HCT116 (cell line): Measurements from ENCODE around the gene MMRN1. TPM values are rescaled to one million over a fixed set of nuclear protein-coding genes. Genes with fewer than 3 reads are reported as not detected.

Source experiments
- ATAC-seq: fragments of 200-7000 bp; cut with Tn5 transposase; 2 replicates; pipeline ENCODE4 v1.9.1; 2020; ENCODE audit warnings: mild to moderate bottlenecking, moderate library complexity
- BruUV-seq: library from RNA; stranded (reverse); fragments of 400-500 nt; replicated peaks from 2 replicates; lab custom pipeline; 2021; lab: Mats Ljungman, UMichigan
- CTCF ChIA-PET: fragments of 300-600 bp; sonication (Branson Sonifier 250); formaldehyde crosslinking; loops from one replicate; lab custom pipeline; 2021; ENCODE audit warnings: antibody characterized with exemption; lab: Charles Lee
- POLR2A ChIA-PET: fragments of 300-600, 350-600 bp; sonication (Branson Sonifier 250); formaldehyde crosslinking; loops from one replicate; lab custom pipeline; 2021; ENCODE audit warnings: antibody characterized with exemption; lab: Charles Lee
- RAD21 ChIA-PET, 2 experiments: fragments of 300-600 bp; sonication (Branson Sonifier 250); formaldehyde crosslinking; loops; one replicate each; lab custom pipeline; 2023; ENCODE audit warnings: low total read pairs in 2 of 2; ENCODE audit not compliant: uncharacterized antibody in 2 of 2, unreplicated experiment in 2 of 2, low non-redundant PET in 1 of 2; lab: Charles Lee
- DNase-seq: peaks from one replicate; pipeline ENCODE4 v3.0.0-alpha.2; 2010; ENCODE audit warnings: low read depth, low spot score
- H2AFZ ChIP-seq: fragments of 200-600 bp; shearing (Covaris generic), sonication (generic); 2 replicates; pipeline ENCODE4 v1.6.1; 2017; ENCODE audit warnings: low read depth, mixed run types, mixed read lengths, antibody characterized with exemption, low read length; ENCODE audit not compliant: poor library complexity, severe bottlenecking
- H3K27ac ChIP-seq: 2 replicates; pipeline ENCODE4 v1.5.1; 2012; ENCODE audit warnings: low read depth, low read length
- H3K27me3 ChIP-seq: fragments of 200-600 bp; sonication (generic); 2 replicates; pipeline ENCODE4 v1.6.1; 2016; ENCODE audit warnings: mixed run types, low read length, mixed read lengths; ENCODE audit not compliant: insufficient read depth
- H3K36me3 ChIP-seq, 2 experiments: fragments of 200-500 bp in 1 of 2; fragments of 200-600 bp in 1 of 2; sonication (Bioruptor generic) in 1 of 2; sonication (generic) in 1 of 2; 2 replicates each; pipeline versions ENCODE4 v1.5.1 to v1.6.1; 2014 to 2016; ENCODE audit warnings: low read length in 2 of 2, inconsistent platforms in 1 of 2, mixed read lengths in 1 of 2, mixed run types in 1 of 2; ENCODE audit not compliant: insufficient read depth in 2 of 2, control insufficient read depth in 1 of 2
- H3K4me1 ChIP-seq, 2 experiments: fragments of 200-600 bp in 1 of 2; sonication (generic) in 1 of 2; 2 replicates each; pipeline versions ENCODE4 v1.5.1 to v1.6.1; 2012 to 2017; ENCODE audit warnings: low read length in 2 of 2, inconsistent platforms in 1 of 2, mild to moderate bottlenecking in 1 of 2, mixed read lengths in 1 of 2, mixed run types in 1 of 2, moderate library complexity in 1 of 2; ENCODE audit not compliant: insufficient read depth in 2 of 2, control insufficient read depth in 1 of 2
- H3K4me2 ChIP-seq: fragments of 200-600 bp; sonication (generic); 2 replicates; pipeline ENCODE4 v1.6.1; 2017; ENCODE audit warnings: mixed run types, low read length, mixed read lengths
- H3K4me3 ChIP-seq, 2 experiments: fragments of 200-600 bp in 1 of 2; sonication (generic) in 1 of 2; replicated peaks in 1 of 2; 2 replicates each; pipeline ENCODE4 v1.5.1; 2011 to 2016; ENCODE audit warnings: low read length in 2 of 2, control low read depth in 1 of 2, low read depth in 1 of 2, mild to moderate bottlenecking in 1 of 2, mixed read lengths in 1 of 2, mixed run types in 1 of 2
- H3K79me2 ChIP-seq: fragments of 200-600 bp; sonication (generic); 2 replicates; pipeline ENCODE4 v1.6.1; 2017; ENCODE audit warnings: mild to moderate bottlenecking, mixed run types, low read length, moderate library complexity, mixed read lengths; ENCODE audit not compliant: insufficient read depth
- H3K9ac ChIP-seq: fragments of 200-600 bp; sonication (generic); 2 replicates; pipeline ENCODE4 v1.6.1; 2016; ENCODE audit warnings: low read length, mixed read lengths
- H3K9me2 ChIP-seq: fragments of 200-600 bp; sonication (generic), shearing (Covaris generic); 2 replicates; pipeline ENCODE4 v1.6.1; 2017; ENCODE audit warnings: mixed run types, mild to moderate bottlenecking, moderate library complexity; ENCODE audit not compliant: insufficient read depth
- H3K9me3 ChIP-seq, 2 experiments: fragments of 200-500 bp in 1 of 2; fragments of 200-600 bp in 1 of 2; sonication (Bioruptor generic) in 1 of 2; sonication (generic) in 1 of 2; 2 replicates each; pipeline ENCODE4 v1.6.1; 2014 to 2017; ENCODE audit warnings: low read length in 2 of 2, mixed read lengths in 2 of 2, inconsistent platforms in 1 of 2, low read depth in 1 of 2, mild to moderate bottlenecking in 1 of 2, mixed run types in 1 of 2, moderate library complexity in 1 of 2; ENCODE audit not compliant: control insufficient read depth in 1 of 2, insufficient read depth in 1 of 2
- H4K20me1 ChIP-seq: fragments of 200-600 bp; sonication (generic), shearing (Covaris generic); 2 replicates; pipeline ENCODE4 v1.6.1; 2017; ENCODE audit warnings: mixed run types, mild to moderate bottlenecking, moderate library complexity; ENCODE audit not compliant: insufficient read depth
- ATF3 ChIP-seq: IDR thresholded peaks from 2 replicates; pipeline ENCODE4 v1.6.1; 2012
- CBX3 ChIP-seq: IDR thresholded peaks from 2 replicates; pipeline ENCODE4 v1.6.1; 2012; ENCODE audit warnings: low read depth
- CEBPB ChIP-seq: IDR thresholded peaks from 2 replicates; pipeline ENCODE4 v1.6.1; 2012; ENCODE audit warnings: low read depth
- ELF1 ChIP-seq: IDR thresholded peaks from 2 replicates; pipeline ENCODE4 v1.6.1; 2012; ENCODE audit warnings: low read depth, borderline replicate concordance
- EZH2 ChIP-seq: fragments of 200-600 bp; sonication (generic); IDR thresholded peaks from 2 replicates; pipeline ENCODE4 v1.6.1; 2017; ENCODE audit warnings: antibody characterized with exemption, mixed run types
- FOSL1 ChIP-seq: IDR thresholded peaks from 2 replicates; pipeline ENCODE4 v1.6.1; 2012; ENCODE audit warnings: low read depth
- JUND ChIP-seq: IDR thresholded peaks from 2 replicates; pipeline ENCODE4 v1.6.1; 2012
- MAX ChIP-seq: IDR thresholded peaks from 2 replicates; pipeline ENCODE4 v1.6.1; 2012
- POLR2A ChIP-seq: IDR thresholded peaks from 2 replicates; pipeline ENCODE4 v1.7.0; 2011; ENCODE audit warnings: borderline replicate concordance; ENCODE audit not compliant: insufficient read depth, insufficient read length; ENCODE audit errors: extremely low read depth
- POLR2AphosphoS5 ChIP-seq: IDR thresholded peaks from 2 replicates; pipeline ENCODE4 v1.6.1; 2011; ENCODE audit warnings: mild to moderate bottlenecking, low read depth, low read length, moderate library complexity
- RAD21 ChIP-seq: IDR thresholded peaks from 2 replicates; pipeline ENCODE4 v1.6.1; 2012; ENCODE audit warnings: low read depth, mild to moderate bottlenecking
- SIN3A ChIP-seq: IDR thresholded peaks from 2 replicates; pipeline ENCODE4 v1.6.1; 2012; ENCODE audit warnings: low read depth
- SP1 ChIP-seq: IDR thresholded peaks from 2 replicates; pipeline ENCODE4 v1.6.1; 2012; ENCODE audit warnings: low read depth
- TCF7L2 ChIP-seq: IDR thresholded peaks from 2 replicates; pipeline ENCODE4 v1.7.0; 2011; ENCODE audit warnings: borderline replicate concordance, inconsistent platforms; ENCODE audit not compliant: insufficient read depth, insufficient read length; ENCODE audit errors: extremely low read depth
- ZBTB33 ChIP-seq: IDR thresholded peaks from 2 replicates; pipeline ENCODE4 v1.6.1; 2011; ENCODE audit warnings: mild to moderate bottlenecking, low read length, moderate library complexity; ENCODE audit not compliant: insufficient replicate concordance; ENCODE audit errors: extremely low read depth
- ZFX ChIP-seq: fragments of 450-650 bp; IDR thresholded peaks from 2 replicates; pipeline ENCODE4 v1.6.1; 2017
- intact Hi-C: fragments of 100-400 bp; cut with micrococcal nuclease; formaldehyde crosslinking; loops from 2 replicates; pipeline ENCODE4 v1.10.0; 2022
- total RNA-seq: library from RNA; stranded (reverse); gene quantifications from one replicate; pipeline ENCODE4 v1.2.1, GENCODE V29; 2021; ENCODE audit not compliant: unreplicated experiment

Gene MMRN1
- total RNA-seq, 1 experiment from 2014 or later: 0.12 TPM

GRCh38 chr4:89879215-89879614 is 15.4 kb upstream of the MMRN1 start:
- H3K9me3 ChIP-seq: no peaks in the 10 kb centered on the region
- TF ChIP-seq ZFX: no peak
- TF ChIP-seq ZBTB33: no peak
- no peak for TF ChIP-seq POLR2AphosphoS5
- TF ChIP-seq FOSL1: no peak
- no peak for TF ChIP-seq RAD21
- TF ChIP-seq ATF3: no peak
- no peak for TF ChIP-seq SIN3A
- no peak for TF ChIP-seq SP1
- no peak for TF ChIP-seq CEBPB
- TF ChIP-seq JUND: no peak
- no peak overlapping the region for H3K4me3 ChIP-seq
- H3K9me2 ChIP-seq: no peaks in the 10 kb centered on the region
- no peak overlapping the region for H3K9ac ChIP-seq
- intact Hi-C loops: no loop called here
- no peak overlapping the region for H3K27ac ChIP-seq
- H3K36me3 ChIP-seq: no peaks in the 10 kb centered on the region
- ATAC-seq: no peak
- no peaks in the 10 kb centered on the region for H3K79me2 ChIP-seq
- H3K4me2 ChIP-seq: no peak overlapping the region
- CTCF ChIA-PET: interaction anchor here (3.0 kb wide), 1 partner anchor 10 kb away, joined by 10 read pairs; no protein-coding TSS in a partner anchor
- H3K4me1 ChIP-seq: no peaks in the 10 kb centered on the region
- no peak overlapping the region for H2AFZ ChIP-seq
- RAD21 ChIA-PET: no interaction called here
- no peaks in the 10 kb centered on the region for H4K20me1 ChIP-seq
- H3K27me3 ChIP-seq: no peaks in the 10 kb centered on the region
- POLR2A ChIA-PET: no interaction called here
- no TSS peak for BruUV-seq
- no peak for DNase-seq

- Histone ChIP-seq H3K4me1 (no peaks in the 10 kb centered on the region), H3K27ac (no peak overlapping the region), H3K9me2 (no peaks in the 10 kb centered on the region), H3K36me3 (no peaks in the 10 kb centered on the region), H3K9ac (no peak overlapping the region), H4K20me1 (no peaks in the 10 kb centered on the region), H2AFZ (no peak overlapping the region), H3K4me2 (no peak overlapping the region), H3K4me3 (no peak overlapping the region), H3K9me3 (no peaks in the 10 kb centered on the region), H3K79me2 (no peaks in the 10 kb centered on the region), H3K27me3 (no peaks in the 10 kb centered on the region)
- RAD21 ChIA-PET: no interaction called here
- POLR2A ChIA-PET: no interaction called here
- intact Hi-C loops: no loop called here
- no TSS peak for BruUV-seq
- no peak for DNase-seq
- ATAC-seq: no peak
- TF ChIP-seq MAX (no peak), CBX3 (no peak), FOSL1 (no peak), POLR2AphosphoS5 (no peak), TCF7L2 (no peak), POLR2A (no peak), EZH2 (no peak), SP1 (no peak), ELF1 (no peak)
- CTCF ChIA-PET: interaction anchor here (1.2 to 1.4 kb wide), 2 partner anchors 20 to 634 kb away, joined by 3 to 4 read pairs; no protein-coding TSS in a partner anchor
Measured at GRCh38 chr4:89889289-89889688, 5.4 kb upstream of the MMRN1 start.
